ENCODE measurements around the gene TEX10. TPM values are rescaled to one million over a fixed set of nuclear protein-coding genes. Genes with fewer than 3 reads are reported as not detected.

The TEX10 gene
- total and polyA plus RNA-seq, 2 of the 13 experiments (the other 11 are each of a cell fraction or from before 2014, with no cell fraction given) = 18.1 to 38.7 TPM

- TF ChIP-seq, protein P1, sequence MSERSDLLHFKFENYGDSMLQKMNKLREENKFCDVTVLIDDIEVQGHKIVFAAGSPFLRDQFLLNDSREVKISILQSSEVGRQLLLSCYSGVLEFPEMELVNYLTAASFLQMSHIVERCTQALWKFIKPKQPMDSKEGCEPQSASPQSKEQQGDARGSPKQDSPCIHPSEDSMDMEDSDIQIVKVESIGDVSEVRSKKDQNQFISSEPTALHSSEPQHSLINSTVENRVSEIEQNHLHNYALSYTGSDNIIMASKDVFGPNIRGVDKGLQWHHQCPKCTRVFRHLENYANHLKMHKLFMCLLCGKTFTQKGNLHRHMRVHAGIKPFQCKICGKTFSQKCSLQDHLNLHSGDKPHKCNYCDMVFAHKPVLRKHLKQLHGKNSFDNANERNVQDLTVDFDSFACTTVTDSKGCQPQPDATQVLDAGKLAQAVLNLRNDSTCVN (CRISPR knock-in tag; IDR thresholded peaks at IDR 0.05; ENCODE audit: borderline replicate concordance) = peak; percentile 65
- TF ChIP-seq, protein P2, sequence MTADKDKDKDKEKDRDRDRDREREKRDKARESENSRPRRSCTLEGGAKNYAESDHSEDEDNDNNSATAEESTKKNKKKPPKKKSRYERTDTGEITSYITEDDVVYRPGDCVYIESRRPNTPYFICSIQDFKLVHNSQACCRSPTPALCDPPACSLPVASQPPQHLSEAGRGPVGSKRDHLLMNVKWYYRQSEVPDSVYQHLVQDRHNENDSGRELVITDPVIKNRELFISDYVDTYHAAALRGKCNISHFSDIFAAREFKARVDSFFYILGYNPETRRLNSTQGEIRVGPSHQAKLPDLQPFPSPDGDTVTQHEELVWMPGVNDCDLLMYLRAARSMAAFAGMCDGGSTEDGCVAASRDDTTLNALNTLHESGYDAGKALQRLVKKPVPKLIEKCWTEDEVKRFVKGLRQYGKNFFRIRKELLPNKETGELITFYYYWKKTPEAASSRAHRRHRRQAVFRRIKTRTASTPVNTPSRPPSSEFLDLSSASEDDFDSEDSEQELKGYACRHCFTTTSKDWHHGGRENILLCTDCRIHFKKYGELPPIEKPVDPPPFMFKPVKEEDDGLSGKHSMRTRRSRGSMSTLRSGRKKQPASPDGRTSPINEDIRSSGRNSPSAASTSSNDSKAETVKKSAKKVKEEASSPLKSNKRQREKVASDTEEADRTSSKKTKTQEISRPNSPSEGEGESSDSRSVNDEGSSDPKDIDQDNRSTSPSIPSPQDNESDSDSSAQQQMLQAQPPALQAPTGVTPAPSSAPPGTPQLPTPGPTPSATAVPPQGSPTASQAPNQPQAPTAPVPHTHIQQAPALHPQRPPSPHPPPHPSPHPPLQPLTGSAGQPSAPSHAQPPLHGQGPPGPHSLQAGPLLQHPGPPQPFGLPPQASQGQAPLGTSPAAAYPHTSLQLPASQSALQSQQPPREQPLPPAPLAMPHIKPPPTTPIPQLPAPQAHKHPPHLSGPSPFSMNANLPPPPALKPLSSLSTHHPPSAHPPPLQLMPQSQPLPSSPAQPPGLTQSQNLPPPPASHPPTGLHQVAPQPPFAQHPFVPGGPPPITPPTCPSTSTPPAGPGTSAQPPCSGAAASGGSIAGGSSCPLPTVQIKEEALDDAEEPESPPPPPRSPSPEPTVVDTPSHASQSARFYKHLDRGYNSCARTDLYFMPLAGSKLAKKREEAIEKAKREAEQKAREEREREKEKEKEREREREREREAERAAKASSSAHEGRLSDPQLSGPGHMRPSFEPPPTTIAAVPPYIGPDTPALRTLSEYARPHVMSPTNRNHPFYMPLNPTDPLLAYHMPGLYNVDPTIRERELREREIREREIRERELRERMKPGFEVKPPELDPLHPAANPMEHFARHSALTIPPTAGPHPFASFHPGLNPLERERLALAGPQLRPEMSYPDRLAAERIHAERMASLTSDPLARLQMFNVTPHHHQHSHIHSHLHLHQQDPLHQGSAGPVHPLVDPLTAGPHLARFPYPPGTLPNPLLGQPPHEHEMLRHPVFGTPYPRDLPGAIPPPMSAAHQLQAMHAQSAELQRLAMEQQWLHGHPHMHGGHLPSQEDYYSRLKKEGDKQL (CRISPR knock-in tag; IDR thresholded peaks at IDR 0.05; ENCODE audit: low read depth) = peak; percentile 50; the same call in 1 of the 2 replicates
- TF ChIP-seq ZFP62 (CRISPR knock-in tag; IDR thresholded peaks at IDR 0.05) = no peak
- TF ChIP-seq ZNF672 (CRISPR knock-in tag; IDR thresholded peaks at IDR 0.05) = no peak
- TF ChIP-seq SRY (CRISPR knock-in tag; IDR thresholded peaks at IDR 0.05) = peak; percentile 85; the same call in 1 of the 2 replicates
- TF ChIP-seq FOXA1 (IDR thresholded peaks at IDR 0.05) = no peak
- 0 out of 2 replicates have a peak, but pooled peaks have one; percentile 26 for TF ChIP-seq FOXA1 (CRISPR knock-in tag; IDR thresholded peaks at IDR 0.05)
- TF ChIP-seq ZNF10 (CRISPR knock-in tag; IDR thresholded peaks at IDR 0.05; ENCODE audit: borderline replicate concordance, low read depth) = no peak
- no peak; the same call in 1 of the 2 replicates for TF ChIP-seq PREB (CRISPR knock-in tag; IDR thresholded peaks at IDR 0.05)
- TF ChIP-seq CHD2 (IDR thresholded peaks at IDR 0.05; ENCODE audit: low read depth, low read length) = peak; percentile 59; the same call in 1 of the 2 replicates
- TF ChIP-seq RFX5 (IDR thresholded peaks at IDR 0.05; ENCODE audit: low read depth, low read length) = no peak
- no peak for TF ChIP-seq ZNF260 (CRISPR knock-in tag; IDR thresholded peaks at IDR 0.05; ENCODE audit: borderline replicate concordance, low read depth)
- TF ChIP-seq ZNF614 (CRISPR knock-in tag; IDR thresholded peaks at IDR 0.05; ENCODE audit: borderline replicate concordance) = peak; percentile 76; the same call in 1 of the 2 replicates
- no peak for TF ChIP-seq RBAK (CRISPR knock-in tag; IDR thresholded peaks at IDR 0.05)
- TF ChIP-seq FOXP1 (IDR thresholded peaks at IDR 0.05) = no peak
- TF ChIP-seq FOXP1 (CRISPR knock-in tag; IDR thresholded peaks at IDR 0.05) = no peak
- TF ChIP-seq AHDC1 (CRISPR knock-in tag; IDR thresholded peaks at IDR 0.05; ENCODE audit: borderline replicate concordance) = no peak
Measured at GRCh38 chr9:100352727-100353505, at the start of gene TEX10 (continued).
